ENCODE measurements around the gene BFSP2.

DNA sequence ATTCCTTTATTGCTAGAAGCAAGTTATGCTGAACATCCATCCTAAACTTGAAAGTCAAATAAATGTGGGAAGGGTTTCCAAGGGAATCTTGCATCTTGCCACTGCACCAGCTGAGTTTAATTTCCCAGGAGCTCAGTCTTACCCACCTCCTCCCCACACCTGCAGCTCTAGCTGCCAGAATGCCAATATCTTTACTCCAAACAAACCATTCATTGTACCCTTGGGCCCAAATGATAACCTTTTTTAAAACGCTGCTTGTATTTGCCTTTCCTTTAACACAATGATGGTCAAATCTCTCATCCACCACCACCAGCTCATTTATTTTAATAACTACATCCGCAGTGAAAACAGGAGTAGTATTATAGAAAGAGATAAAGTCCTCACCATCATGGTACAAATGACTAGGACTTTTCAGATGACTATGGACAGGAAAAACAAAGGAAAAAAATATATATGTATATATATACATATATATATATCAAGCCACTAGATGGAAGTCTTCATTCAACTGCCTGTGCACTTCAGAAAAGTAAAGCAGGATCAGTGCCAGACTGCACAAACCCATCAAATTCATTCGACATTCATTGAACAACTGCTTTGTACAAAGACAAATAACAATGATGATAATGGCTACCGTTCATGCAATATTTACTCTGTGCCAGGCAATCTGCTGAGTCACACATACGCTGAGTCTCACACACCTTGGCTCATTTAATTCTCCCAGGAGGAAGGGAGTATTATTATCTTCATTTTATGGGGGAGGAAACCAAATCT is 44.0 kb downstream of the BFSP2 start:
- no peak for TF ChIP-seq EZH2 (optimal IDR thresholded peaks at IDR 0.05; ENCODE audit: low read depth, low read length)
- TF ChIP-seq, protein P1, sequence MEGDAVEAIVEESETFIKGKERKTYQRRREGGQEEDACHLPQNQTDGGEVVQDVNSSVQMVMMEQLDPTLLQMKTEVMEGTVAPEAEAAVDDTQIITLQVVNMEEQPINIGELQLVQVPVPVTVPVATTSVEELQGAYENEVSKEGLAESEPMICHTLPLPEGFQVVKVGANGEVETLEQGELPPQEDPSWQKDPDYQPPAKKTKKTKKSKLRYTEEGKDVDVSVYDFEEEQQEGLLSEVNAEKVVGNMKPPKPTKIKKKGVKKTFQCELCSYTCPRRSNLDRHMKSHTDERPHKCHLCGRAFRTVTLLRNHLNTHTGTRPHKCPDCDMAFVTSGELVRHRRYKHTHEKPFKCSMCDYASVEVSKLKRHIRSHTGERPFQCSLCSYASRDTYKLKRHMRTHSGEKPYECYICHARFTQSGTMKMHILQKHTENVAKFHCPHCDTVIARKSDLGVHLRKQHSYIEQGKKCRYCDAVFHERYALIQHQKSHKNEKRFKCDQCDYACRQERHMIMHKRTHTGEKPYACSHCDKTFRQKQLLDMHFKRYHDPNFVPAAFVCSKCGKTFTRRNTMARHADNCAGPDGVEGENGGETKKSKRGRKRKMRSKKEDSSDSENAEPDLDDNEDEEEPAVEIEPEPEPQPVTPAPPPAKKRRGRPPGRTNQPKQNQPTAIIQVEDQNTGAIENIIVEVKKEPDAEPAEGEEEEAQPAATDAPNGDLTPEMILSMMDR (IDR thresholded peaks at IDR 0.05; ENCODE audit: low read length), result no peak
- no peak for TF ChIP-seq EZH2phosphoT487 (IDR thresholded peaks at IDR 0.05; ENCODE audit: low read length)

All from MM.1S (cell line).